K562 (cell line): ENCODE data around the gene MRPS6. TPM values are rescaled to one million over a fixed set of nuclear protein-coding genes. Genes with fewer than 3 reads are reported as not detected.

ENCODE experiments used
- BHLHE40 ChIP-seq: IDR thresholded peaks from 2 replicates; pipeline ENCODE4 v1.6.1; 2011; ENCODE audit warnings: low read length, improper control_type of control experiment
- COPS2 ChIP-seq: fragments of 450-650 bp; conservative IDR thresholded peaks from 2 replicates; pipeline ENCODE4 v1.6.1; 2016; ENCODE audit warnings: mild to moderate bottlenecking, moderate library complexity
- DACH1 ChIP-seq: fragments of 450-650 bp; IDR thresholded peaks from 2 replicates; pipeline ENCODE4 v1.6.1; 2018; ENCODE audit not compliant: partially characterized antibody
- DIDO1 ChIP-seq: fragments of 450-650 bp; IDR thresholded peaks from 2 replicates; pipeline ENCODE4 v1.6.1; 2016; ENCODE audit warnings: low read depth, missing biosample characterization, missing genetic modification characterization
- E2F3 ChIP-seq: fragments of 250-450 bp; sonication (Bioruptor Pico); IDR thresholded peaks from 2 replicates; pipeline ENCODE4 v1.4.0; 2020; ENCODE audit warnings: mild to moderate bottlenecking
- EHMT2 ChIP-seq: fragments of 450-650 bp; IDR thresholded peaks from 2 replicates; pipeline ENCODE4 v1.6.1; 2018; ENCODE audit warnings: antibody characterized with exemption
- HMG20B ChIP-seq: fragments of 250-450 bp; sonication (Bioruptor Pico); IDR thresholded peaks from 2 replicates; pipeline ENCODE4 v1.5.0; 2021; ENCODE audit warnings: mild to moderate bottlenecking
- KLF16 ChIP-seq: IDR thresholded peaks from 2 replicates; pipeline ENCODE4 v1.6.1; 2016; ENCODE audit warnings: antibody characterized with exemption
- MCM5 ChIP-seq: fragments of 450-650 bp; IDR thresholded peaks from 2 replicates; pipeline ENCODE4 v1.6.1; 2016; ENCODE audit warnings: low read depth
- MEF2A ChIP-seq: IDR thresholded peaks from 2 replicates; pipeline ENCODE4 v1.6.1; 2011; ENCODE audit warnings: low read depth, mild to moderate bottlenecking, low read length, moderate library complexity; ENCODE audit not compliant: control insufficient read depth
- MTA2 ChIP-seq: fragments of 450-650 bp; IDR thresholded peaks from 2 replicates; pipeline ENCODE4 v1.6.1; 2016; ENCODE audit warnings: low read depth
- PTTG1 ChIP-seq: fragments of 450-650 bp; IDR thresholded peaks from 2 replicates; pipeline ENCODE4 v1.6.1; 2016; ENCODE audit warnings: low read depth, mild to moderate bottlenecking, missing genetic modification characterization, missing compliant biosample characterization
- RBM39 ChIP-seq: fragments of 200-400 bp; formaldehyde crosslinking; optimal IDR thresholded peaks from 2 replicates; pipeline ENCODE3; 2018; ENCODE audit warnings: low read depth, low read length
- RCOR1 ChIP-seq, 2 experiments: IDR thresholded peaks; 2 replicates each; pipeline ENCODE4 v1.6.1; 2012; ENCODE audit warnings: low read depth in 2 of 2, low read length in 2 of 2, borderline replicate concordance in 1 of 2, improper control_type of control experiment in 1 of 2
- RFX7 ChIP-seq: fragments of 250-450 bp; sonication (Bioruptor Pico); IDR thresholded peaks from 2 replicates; pipeline ENCODE4 v1.5.1; 2021; ENCODE audit warnings: mild to moderate bottlenecking
- SETDB1 ChIP-seq: IDR thresholded peaks from one replicate; pipeline ENCODE4 v1.6.1; 2012; ENCODE audit warnings: low read length, control low read depth, inconsistent platforms
- SRSF7 ChIP-seq: fragments of 200-400 bp; formaldehyde crosslinking; optimal IDR thresholded peaks from 2 replicates; pipeline ENCODE3; 2017; ENCODE audit warnings: mild to moderate bottlenecking, low read depth, low read length
- TAF1 ChIP-seq: IDR thresholded peaks from 2 replicates; pipeline ENCODE4 v1.6.1; 2011; ENCODE audit warnings: mild to moderate bottlenecking, low read length, moderate library complexity; ENCODE audit not compliant: insufficient read depth, control insufficient read depth, severe bottlenecking; ENCODE audit errors: extremely low read depth
- XRCC5 ChIP-seq: fragments of 200-400 bp; formaldehyde crosslinking; IDR thresholded peaks from 2 replicates; pipeline ENCODE4 v1.6.1; 2017; ENCODE audit warnings: low read depth, mild to moderate bottlenecking, low read length
- ZBED1 ChIP-seq: IDR thresholded peaks from 2 replicates; pipeline ENCODE4 v1.6.1; 2014
- polyA plus RNA-seq, 8 experiments: library from polyadenylated mRNA; depleted of rRNA in 4 of 8; stranded (reverse) in 5 of 8; unstranded in 3 of 8; fragments of >200 nt; fragmentation: Nextera tagmentation in 2 of 8; fragmentation: Illumina TruSeq in 1 of 8; extraction: Ambion mirVana in 2 of 8; extraction: Trizol in 1 of 8; gene quantifications; 2 replicates each; pipeline versions ENCODE4 v1.2.1 to v1.2.3, GENCODE V29; 2011 to 2014; ENCODE audit warnings: inconsistent platforms in 1 of 8, missing spikeins in 1 of 8
- total RNA-seq, 7 experiments: library from RNA; depleted of rRNA in 6 of 7; stranded (reverse); fragments of >200 nt in 6 of 7; fragmentation: Illumina TruSeq in 2 of 7; extraction: Trizol in 2 of 7; gene quantifications; 2 replicates each; pipeline versions ENCODE4 v1.2.1 to v1.2.3, GENCODE V29; 2011 to 2021; ENCODE audit warnings: low replicate concordance in 1 of 7
- TF ChIP-seq, protein P1 (sequence below): sonication (generic); formaldehyde crosslinking; IDR thresholded peaks from 2 replicates; pipeline ENCODE4 v1.8.1; 2022; ENCODE audit warnings: missing genetic modification reagents
- TF ChIP-seq, protein P2 (sequence below), 2 experiments: fragments of 450-650 bp; conservative IDR thresholded peaks; 2 replicates each; pipeline ENCODE4 v1.6.1; 2017; ENCODE audit warnings: mild to moderate bottlenecking in 2 of 2, moderate library complexity in 2 of 2
- TF ChIP-seq, protein P3 (sequence below): fragments of 250-450 bp; sonication (Bioruptor Pico); IDR thresholded peaks from 2 replicates; pipeline ENCODE4 v1.5.0; 2021; ENCODE audit warnings: mild to moderate bottlenecking, moderate library complexity
- TF ChIP-seq, protein P4 (sequence below): fragments of 250-450 bp; sonication (Bioruptor Pico); IDR thresholded peaks from 2 replicates; pipeline ENCODE4 v1.8.0; 2021; ENCODE audit warnings: mild to moderate bottlenecking, moderate library complexity

Gene MRPS6
- total and polyA plus RNA-seq, 9 of the 15 experiments (the other 6 are each of a cell fraction or from before 2014, with no cell fraction given) = 26.1 to 72.0 (median 39.3) TPM

DNA sequence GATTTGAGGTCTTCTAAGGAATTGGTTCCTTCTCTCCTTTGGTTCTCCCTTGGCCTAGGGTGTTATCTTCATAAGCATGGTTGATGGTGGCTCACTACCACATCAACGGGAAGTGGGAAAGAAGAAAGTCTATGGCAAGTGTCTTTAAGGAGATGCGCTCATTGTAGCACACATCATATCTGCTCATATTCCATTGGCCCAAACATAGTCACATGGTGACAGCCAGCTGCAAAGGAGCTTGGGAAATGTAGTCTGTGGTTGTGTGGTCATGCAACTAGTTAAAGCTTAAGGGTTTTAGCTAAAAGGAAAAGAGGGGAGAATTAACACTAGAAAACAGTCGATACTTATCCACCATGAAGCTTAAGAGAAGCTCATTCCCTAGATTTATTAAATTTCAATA is 11.4 kb upstream of the MRPS6 start (continued):
- TF ChIP-seq, protein P1, sequence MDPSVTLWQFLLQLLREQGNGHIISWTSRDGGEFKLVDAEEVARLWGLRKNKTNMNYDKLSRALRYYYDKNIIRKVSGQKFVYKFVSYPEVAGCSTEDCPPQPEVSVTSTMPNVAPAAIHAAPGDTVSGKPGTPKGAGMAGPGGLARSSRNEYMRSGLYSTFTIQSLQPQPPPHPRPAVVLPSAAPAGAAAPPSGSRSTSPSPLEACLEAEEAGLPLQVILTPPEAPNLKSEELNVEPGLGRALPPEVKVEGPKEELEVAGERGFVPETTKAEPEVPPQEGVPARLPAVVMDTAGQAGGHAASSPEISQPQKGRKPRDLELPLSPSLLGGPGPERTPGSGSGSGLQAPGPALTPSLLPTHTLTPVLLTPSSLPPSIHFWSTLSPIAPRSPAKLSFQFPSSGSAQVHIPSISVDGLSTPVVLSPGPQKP (CRISPR knock-in tag) = no peak
- no peak for TF ChIP-seq XRCC5
- no peak for TF ChIP-seq DACH1
- TF ChIP-seq EHMT2 = peak; percentile 54; the same call in 1 of the 2 replicates
- TF ChIP-seq, protein P2, sequence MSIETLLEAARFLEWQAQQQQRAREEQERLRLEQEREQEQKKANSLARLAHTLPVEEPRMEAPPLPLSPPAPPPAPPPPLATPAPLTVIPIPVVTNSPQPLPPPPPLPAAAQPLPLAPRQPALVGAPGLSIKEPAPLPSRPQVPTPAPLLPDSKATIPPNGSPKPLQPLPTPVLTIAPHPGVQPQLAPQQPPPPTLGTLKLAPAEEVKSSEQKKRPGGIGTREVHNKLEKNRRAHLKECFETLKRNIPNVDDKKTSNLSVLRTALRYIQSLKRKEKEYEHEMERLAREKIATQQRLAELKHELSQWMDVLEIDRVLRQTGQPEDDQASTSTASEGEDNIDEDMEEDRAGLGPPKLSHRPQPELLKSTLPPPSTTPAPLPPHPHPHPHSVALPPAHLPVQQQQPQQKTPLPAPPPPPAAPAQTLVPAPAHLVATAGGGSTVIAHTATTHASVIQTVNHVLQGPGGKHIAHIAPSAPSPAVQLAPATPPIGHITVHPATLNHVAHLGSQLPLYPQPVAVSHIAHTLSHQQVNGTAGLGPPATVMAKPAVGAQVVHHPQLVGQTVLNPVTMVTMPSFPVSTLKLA (conservative IDR thresholded peaks at IDR 0.05) = no peak
- TF ChIP-seq RFX7 (CRISPR knock-in tag) = no peak
- TF ChIP-seq RBM39 = no peak
- TF ChIP-seq, protein P3, sequence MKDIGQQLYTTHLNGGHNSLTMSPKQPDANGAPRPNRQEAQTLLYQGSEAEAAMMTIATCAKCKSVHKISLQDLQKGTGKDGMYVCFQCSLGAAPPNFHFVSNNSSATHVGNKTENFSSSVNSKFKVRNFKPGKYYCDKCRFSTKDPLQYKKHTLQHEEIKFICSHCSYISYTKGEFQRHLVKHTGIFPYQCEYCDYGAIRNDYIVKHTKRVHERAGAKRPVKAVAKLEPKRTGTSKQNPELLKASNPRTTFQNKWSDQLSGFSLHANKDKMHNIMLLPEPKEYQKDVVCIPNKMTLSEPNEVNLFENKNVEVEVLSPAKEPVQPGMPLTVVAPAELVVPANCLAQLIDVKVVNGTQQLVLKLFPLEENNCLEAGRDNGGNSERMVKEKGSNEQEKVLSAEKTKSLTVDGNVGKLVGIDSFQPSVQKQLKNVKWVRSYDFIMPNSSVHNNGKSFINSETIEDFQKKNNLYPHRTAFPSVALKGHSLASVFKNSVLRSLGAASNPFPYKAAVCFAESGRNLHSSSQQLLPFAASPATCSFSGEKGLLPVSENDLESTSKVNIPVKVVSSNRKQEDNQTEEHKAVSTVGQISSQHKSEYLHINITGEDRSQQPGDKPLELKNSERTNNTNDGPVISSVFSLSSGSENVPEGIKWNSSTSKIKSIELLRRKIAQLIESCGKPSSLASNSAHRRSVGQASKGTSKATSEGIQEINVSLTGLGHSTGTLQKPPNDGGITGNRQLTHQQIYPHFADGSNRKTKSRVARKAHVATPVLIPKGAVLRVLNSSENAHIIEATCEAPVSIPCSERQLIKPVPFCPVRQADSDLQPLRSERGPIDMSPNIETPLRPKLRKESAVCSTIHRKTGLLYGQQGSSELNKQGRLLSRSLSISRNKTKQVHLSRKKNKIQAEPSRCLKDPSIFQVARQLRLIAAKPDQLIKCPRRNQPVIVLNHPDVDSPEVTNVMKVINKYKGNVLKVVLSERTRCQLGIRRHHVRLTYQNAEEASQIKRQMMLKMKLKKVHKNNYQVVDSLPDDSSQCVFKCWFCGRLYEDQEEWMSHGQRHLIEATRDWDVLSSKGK (CRISPR knock-in tag) = no peak
- TF ChIP-seq BHLHE40 = no peak
- TF ChIP-seq MEF2A = no peak
- TF ChIP-seq DIDO1 = peak; percentile 22; the same call in 1 of the 2 replicates
- TF ChIP-seq PTTG1 = no peak
- no peak for TF ChIP-seq MTA2
- no peak for TF ChIP-seq HMG20B (CRISPR knock-in tag)
- TF ChIP-seq KLF16 = no peak
- TF ChIP-seq, protein P4, sequence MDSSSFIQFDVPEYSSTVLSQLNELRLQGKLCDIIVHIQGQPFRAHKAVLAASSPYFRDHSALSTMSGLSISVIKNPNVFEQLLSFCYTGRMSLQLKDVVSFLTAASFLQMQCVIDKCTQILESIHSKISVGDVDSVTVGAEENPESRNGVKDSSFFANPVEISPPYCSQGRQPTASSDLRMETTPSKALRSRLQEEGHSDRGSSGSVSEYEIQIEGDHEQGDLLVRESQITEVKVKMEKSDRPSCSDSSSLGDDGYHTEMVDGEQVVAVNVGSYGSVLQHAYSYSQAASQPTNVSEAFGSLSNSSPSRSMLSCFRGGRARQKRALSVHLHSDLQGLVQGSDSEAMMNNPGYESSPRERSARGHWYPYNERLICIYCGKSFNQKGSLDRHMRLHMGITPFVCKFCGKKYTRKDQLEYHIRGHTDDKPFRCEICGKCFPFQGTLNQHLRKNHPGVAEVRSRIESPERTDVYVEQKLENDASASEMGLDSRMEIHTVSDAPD (CRISPR knock-in tag) = no peak
- no peak for TF ChIP-seq SETDB1
- TF ChIP-seq E2F3 (CRISPR knock-in tag) = no peak
- TF ChIP-seq RCOR1 (IDR thresholded peaks at IDR 0.05; ENCODE audit: borderline replicate concordance in 1 of 2, low read depth in 2 of 2, low read length in 2 of 2) = peak in 1 of 2 experiments; percentile 29; a peak in 1 of 4 replicates
- no peak for TF ChIP-seq TAF1
- no peak for TF ChIP-seq COPS2
- no peak for TF ChIP-seq ZBED1
- no peak for TF ChIP-seq MCM5
- no peak for TF ChIP-seq SRSF7
